Activated gamma-delta T cell (primary cell): ENCODE data around the gene FOXN1.
"Not testable (repeated sequence)": the region's sequence is repeated elsewhere in the genome, so short reads cannot be mapped to it uniquely, and the experiment has no call there.

ENCODE experiments used
- DNase-seq: peaks from one replicate; lab custom pipeline; 2025; lab: John Stamatoyannopoulos, UW

Gene FOXN1

DNA sequence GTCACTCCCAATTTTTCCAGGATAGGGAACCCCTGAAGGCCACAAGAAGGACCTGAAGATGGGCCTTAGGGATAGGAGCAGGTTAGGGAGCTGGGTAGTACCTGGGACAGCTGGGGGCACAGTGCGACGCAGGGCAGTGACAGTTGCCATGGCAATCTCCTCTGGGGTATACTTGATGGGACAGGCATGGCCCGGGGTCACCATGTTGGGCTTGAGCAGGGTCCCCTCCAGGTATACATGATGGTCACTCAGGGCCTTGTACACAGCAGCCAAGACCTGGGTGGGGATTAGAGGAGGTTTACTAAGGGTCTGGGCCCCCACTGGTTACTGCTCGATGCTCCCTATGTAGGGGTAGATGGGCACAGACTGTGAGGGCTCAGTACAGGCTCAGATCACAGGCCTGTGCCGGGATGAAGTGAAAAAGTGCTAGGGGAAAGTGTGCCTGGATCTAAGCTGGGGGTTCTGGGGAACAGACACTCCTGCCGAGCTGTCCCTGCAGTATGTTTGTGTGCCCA lies 67.9 kb downstream of the FOXN1 start:
- DNase-seq, result no peak

DNA sequence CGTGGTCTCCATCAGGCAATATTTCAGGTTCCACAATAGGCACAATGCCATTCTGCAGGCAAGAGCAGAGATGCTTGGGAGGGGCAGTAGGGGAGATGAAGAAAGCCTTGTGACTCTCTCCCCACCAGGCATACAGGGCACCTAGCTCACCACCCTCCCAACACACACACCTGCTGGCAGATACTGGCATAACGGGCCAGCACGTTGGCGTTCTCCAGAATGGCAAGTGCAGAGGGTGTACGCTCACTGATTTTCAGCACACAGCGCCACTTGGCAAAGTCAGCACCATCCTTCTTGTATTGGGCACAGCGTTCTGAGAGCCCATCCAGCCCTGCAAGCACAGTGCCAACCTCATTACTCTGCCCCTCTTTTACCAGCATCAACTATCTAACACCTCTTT lies 68.4 kb downstream of the FOXN1 start:
- no peak for DNase-seq

- no peak for DNase-seq
These were observed 69.1 kb downstream of the FOXN1 start for GRCh38 chr17:28575126-28575795.

GRCh38 chr17:28576016-28576415 lies 69.9 kb downstream of the FOXN1 start:
- DNase-seq, result not testable (repeated sequence)

DNA sequence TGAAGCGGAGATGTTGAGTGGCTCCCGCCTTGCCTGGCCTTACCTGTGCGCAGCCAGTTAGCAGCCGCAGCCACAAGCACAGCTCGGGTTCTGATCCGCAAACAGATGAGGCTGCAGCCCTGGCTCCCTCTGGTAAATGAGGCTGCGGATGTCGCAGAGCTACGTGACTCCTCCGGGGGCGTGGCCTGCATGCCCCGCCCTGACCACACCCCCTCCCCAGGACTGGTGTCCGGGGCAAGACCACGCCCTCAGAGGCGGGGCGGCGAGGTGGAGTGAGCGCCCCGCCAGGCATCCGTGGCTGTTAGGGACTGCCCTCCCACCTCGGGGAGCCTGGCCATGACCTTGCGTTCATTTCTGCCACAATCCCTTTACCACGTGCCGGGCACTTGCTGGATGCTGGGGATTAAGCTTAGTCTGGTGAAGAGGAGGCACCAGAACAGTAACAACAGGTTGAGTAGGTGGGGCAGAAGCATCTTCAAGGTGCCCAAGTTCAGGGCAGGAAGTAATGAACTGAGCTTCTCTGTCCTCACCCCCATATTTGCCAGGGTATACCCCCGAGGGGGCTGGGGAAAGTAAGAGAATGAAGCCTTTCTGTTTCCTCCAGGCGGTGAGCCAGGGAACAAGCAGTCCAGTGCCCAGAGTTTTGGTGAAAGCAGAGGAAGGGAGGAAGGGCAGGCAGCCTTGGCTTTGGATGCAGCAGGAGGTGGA lies 70.8 kb downstream of the FOXN1 start, which contains the start of gene ALDOC:
Gene ALDOC, minus strand, starts transcription at position 138 of the 708 bp plus-strand sequence. CDS start 1,363 bp downstream, outside the sequence.
- peak; percentile 92 for DNase-seq

GRCh38 chr17:28577466-28577824 lies 71.3 kb downstream of the FOXN1 start:
- no peak for DNase-seq

DNA sequence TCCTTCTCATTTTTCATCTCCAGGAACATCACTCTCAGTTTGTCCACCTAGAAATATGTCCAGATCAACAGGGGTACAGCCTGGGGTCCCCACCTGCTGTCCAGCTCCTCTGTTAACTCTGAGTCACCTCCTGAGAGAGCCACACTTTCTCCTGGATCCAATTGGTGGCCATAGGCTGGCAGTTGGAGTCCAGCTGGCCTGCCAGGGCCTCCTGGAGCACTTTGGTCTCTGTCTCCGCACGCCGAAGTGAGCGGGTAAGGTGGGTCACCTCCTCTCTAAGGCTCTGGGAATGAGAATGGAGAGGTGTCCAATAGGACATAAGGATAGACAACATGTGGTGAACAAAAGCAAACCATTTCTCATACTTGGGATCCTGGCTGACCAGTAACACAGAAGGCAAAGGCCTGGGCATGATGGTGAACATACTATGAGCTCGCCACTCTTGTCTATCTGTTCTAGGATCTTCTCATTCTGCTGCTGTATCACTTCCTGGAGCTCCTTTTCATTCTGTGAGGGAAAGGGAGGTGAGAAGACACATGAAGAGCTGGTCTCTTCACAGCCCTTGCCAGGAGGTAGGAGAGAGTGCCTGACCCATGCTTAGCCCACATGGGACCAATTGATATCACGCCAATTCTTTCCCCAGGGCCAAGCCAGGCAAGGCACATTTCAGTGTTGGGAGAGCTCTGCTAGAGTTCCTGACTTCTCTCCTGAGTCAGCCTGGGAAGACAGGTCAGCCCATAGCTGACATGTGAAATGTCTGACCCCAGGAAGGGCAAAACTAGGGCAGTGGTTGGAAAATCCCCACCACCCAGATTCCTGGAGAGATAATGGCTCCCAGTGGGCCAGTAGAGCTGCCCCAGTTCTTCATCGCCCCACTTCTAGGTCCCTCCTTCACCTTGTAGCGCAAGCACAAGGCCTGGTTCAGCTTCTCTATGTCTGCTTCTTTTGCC lies 72.4 kb downstream of the FOXN1 start:
- no peak for DNase-seq

DNA sequence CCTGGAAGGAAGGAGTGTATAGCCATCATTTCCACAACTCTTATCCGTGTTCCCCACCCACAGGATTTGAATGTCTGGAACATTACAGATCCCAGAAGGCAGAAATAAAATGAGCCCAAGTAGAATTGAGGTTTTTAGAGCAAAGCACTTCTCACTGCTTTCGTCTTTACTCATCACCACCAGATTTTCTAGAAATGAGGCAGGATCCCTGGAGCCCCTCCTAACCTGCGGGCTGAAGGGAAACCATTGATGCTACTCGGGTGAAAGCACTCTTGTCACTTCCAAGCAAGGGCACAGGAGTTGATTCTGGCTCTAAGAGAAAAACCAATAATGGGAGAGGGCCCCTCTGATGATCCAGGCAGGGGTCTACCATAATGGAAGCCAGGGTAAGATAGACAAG lies 73.4 kb downstream of the FOXN1 start:
- no peak for DNase-seq

GRCh38 chr17:28580959-28581358 lies 74.8 kb downstream of the FOXN1 start:
- no peak for DNase-seq

DNA sequence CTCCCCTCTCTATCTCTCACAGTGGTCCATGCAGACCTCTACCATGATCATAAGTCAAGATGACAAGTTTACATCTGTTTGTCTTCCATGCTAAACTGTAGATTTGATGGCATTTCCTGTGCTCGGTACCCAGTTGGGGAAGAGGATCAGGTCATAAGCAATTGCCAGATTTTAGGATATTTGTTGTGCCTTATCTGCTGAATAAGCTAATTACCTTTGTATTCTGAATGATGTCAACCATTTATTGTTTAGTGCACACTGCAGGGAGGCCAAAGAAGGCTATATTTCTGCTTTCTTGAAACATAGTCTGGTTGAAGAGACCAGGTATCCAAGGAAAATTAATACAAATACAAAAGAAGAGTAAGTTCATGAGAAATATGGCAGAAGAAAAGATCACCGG lies 76.4 kb downstream of the FOXN1 start:
- DNase-seq, result no peak

DNA sequence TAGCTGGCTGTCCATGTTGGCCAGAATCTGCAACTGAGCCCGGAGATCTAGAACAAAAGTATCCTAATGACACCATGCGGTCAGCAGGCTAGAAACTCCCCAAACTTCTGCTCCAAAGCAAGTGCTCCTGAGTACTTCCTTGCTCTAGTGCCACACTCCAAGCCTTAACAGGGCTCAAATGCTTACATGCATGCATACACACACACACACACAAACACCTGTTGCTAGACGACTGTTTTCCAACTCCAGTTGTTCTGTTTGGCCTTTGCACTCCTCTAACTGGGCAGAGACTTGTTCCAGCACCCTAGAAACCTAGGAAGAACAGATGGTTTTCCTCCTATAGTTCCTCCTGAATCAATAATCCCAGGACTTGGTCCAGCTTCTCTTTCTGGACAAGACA lies 78.3 kb downstream of the FOXN1 start:
- DNase-seq, result no peak

GRCh38 chr17:28585851-28586250 lies 79.7 kb downstream of the FOXN1 start:
- DNase-seq, result no peak
